Measurements from ENCODE around the gene DHX58. TPM values are rescaled to one million over a fixed set of nuclear protein-coding genes. Genes with fewer than 3 reads are reported as not detected.

Gene DHX58
- total RNA-seq, 1 donor from 2014 or later: 24.8 TPM

DNA sequence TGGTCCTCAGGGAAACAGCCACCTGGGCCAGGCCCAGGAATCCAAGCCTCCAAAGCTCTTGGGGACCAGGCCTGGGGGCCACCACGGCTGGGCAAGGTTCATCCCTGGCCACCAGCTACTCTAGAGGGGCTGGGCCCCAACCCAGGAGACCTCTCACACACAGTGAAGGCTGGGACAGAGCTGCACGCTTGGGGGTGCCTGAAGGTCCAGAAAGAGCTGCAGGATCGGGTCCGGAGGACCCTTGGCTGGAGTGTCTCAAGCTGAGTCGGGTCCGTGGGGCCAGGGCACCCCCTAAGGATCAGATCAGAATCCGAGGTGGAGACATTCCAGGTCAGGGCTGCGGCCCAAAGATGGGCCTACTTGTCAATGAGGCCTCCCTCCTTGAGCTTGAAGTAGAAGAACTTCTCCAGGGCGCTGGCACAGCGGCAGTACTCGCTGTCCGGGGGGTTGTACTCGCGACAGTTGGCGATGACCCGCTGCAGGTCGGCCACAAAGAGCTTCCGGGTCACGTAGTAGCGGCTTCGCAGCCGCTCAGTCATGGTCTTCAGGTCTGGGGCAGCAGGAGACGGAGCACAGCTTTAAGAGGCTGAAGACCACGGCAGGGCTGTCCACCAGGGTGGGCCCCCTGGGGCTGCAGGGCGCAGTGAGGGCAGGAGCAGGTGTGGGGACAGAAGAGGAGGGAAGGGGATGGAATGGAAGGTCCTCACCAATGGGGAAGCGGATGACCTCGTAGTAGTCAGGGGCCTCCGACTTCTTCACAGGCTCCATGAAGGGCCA, 967 bp upstream of the DHX58 start:
- intact Hi-C loops (cut with DNase I): loop anchor here (5.0 kb wide), 2 partner anchors 46 to 86 kb away; no protein-coding TSS in a partner anchor
- no peak for DNase-seq (ENCODE audit: low spot score)
- ATAC-seq: no peak

DNA sequence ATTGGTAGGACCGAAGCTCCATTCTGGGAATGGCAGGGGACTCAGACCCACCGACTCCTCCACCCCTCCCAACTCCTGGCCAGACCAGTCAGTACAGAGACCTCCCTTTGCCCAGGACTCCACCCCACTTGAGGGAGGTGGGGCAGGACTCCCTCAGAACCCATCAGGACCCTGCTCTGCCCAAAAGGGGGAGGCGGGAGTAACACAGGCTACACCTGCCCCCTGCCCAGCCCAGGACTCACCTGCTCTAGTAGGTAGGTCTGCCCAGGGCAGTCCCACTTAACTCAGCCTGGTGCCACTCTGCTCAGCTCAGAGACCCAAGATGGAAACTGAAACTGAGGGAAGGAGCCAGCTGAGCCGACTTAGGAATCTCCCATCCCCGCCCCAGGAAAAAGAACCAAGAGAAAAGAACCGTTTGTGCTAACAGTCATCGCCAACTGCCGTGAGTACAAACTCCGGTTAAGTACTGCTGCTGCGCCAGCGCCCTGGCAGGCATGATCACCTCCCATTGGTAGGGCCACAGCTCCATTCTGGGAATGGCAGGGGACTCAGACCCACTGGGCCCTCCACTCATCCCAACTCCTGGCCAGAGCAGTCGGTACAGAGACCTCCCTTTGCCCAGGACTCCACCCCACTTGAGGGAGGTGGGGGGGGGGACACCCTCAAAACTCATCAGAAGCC, 503 bp downstream of the DHX58 start:
- DNase-seq (ENCODE audit: low spot score) (no peak), ATAC-seq (peak; percentile 67)
- intact Hi-C loops (cut with DNase I): loop anchor here (5.0 kb wide), 2 partner anchors 45 to 85 kb away; no protein-coding TSS in a partner anchor

DNA sequence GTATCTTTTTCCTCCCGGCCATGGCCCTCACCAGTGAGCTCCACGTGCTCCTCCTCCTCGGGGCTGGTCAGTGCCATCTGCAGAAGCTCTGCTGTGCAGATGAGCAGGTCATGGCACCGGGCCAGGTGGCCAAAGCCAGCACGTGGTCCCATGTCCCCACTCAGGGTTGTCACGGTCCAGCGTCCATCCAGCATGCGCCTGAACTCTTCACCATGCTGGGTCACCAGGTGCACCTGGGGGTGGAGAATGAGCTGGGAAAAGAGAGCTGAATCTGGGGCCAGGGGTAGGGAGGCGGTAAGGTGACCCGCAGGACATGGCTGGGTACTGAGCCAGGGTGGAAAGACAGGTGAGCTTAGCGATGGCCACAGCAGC, 1.3 kb downstream of the DHX58 start:
- intact Hi-C loops (cut with DNase I): loop anchor here (5.0 kb wide), 2 partner anchors 44 to 84 kb away; no protein-coding TSS in a partner anchor
- ATAC-seq (no peak), DNase-seq (ENCODE audit: low spot score) (no peak)

DNA sequence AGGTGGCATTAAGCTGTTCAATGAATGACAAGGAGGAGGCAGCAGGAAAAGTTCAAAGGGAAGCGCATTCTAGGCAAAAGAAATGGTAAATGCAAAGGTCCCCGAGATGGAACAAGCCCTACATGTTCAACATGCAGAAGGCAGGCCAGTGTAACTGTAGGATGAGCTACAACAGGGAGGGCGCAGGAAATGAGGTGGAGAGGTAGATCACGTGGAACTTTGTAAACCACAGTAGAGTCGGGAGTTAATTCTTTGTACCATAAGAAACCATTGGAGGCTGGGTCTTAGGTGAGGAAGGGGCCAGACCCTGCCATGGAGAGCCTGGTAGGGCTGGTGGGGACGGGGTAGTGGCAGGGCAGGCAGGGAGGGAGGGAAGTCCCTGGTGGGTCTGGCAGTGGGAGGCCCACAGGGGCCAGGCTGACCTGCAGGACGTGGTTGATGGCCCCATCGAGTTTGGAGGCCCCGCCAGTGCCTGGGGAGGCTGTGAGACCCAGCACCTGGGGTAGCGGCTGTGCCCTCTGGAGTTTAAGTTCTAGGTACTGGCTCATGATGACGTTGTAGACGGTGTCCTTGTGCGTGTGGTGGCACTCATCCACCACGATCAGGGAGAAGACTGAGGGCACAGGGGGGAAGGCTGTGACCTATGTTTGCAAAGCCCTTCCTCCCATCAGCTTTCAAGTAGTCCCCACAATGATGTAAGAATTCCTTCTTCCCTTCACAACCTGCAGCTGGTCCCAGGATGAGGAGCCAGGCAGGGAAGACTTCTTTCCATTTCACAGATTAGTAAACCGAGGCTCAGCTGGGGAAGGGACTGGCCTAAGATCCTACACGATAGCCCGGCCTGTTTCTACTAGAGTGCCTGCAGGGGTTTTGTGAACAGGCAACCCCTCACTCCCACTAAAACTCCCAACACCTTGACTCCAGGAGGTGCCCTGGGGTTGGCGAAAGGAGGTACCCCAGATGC, 1.9 kb downstream of the DHX58 start:
- ATAC-seq (no peak), DNase-seq (ENCODE audit: low spot score) (no peak)
- intact Hi-C loops (cut with DNase I): loop anchor here (5.0 kb wide), 2 partner anchors 43 to 83 kb away; no protein-coding TSS in a partner anchor

DNA sequence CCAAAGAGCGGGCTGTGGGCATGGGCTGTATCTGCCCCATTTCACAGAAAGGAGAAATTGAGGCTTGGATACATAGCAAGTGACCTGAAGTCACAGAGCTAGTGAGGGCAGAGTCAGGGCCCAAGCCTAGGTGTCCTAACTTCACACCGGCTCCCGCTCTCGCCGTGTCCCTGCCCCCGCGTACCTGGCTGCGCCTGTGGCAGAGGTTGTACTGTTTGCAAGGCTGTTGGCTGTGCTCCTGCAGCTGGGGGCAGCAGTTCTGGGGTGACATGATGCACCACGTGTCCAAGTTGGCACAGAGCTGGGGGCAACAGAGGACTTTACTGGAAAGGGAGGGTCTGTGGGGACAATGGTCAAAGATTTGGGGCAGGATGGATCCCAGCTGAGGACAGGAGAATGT, 3.4 kb downstream of the DHX58 start:
- DNase-seq (ENCODE audit: low spot score): no peak
- intact Hi-C loops (cut with DNase I): no loop called here
- no peak for ATAC-seq

DNA sequence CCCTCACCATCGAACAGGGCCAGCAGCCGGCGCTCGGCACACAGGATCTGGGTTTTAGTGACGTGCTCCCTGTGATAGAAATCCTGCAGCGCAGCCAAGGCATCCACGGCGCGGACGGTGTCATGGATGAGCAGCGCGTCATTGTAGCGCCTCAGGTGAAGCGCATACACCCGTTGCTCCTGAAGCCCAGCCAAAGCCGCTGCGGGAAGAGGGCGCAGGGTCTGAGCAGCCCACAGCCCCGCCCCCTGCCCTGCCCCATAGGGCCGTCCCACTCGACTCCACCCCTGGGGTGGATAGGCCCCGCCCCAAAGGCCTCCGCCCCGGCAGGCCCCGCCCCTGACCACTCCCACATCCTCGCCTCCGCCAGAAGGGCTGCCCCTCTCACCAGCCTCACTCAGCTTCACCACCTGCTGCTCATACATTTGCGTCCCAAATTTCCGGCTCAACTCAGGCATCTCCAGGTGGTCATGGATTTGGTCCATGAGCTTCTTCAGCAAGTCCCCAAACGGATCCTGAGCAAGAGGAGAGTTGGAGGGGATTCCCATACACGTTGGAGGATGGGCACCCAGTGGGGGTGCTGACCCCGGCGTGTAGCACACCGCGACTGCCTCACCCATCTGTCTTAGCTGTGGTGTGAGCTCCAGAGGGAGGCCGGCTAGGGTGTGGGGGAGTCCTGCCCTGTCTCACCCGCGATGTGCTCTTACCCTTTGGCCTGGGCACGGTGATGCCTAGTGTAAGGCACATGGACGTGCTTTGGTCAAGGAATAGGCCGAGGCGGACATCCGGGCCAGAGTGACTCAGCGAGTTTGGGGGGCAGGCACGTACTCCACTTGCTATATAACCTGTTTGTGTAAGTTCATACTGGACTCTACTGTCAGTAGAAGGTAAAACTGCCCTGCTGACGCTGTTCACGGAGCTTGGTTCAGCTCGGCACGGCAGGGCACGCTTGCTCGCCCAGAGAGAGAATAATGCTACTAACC, 4.6 kb downstream of the DHX58 start:
- intact Hi-C loops (cut with DNase I): no loop called here
- peak; percentile 78 for ATAC-seq
- DNase-seq (ENCODE audit: low spot score): peak; percentile 88

DNA sequence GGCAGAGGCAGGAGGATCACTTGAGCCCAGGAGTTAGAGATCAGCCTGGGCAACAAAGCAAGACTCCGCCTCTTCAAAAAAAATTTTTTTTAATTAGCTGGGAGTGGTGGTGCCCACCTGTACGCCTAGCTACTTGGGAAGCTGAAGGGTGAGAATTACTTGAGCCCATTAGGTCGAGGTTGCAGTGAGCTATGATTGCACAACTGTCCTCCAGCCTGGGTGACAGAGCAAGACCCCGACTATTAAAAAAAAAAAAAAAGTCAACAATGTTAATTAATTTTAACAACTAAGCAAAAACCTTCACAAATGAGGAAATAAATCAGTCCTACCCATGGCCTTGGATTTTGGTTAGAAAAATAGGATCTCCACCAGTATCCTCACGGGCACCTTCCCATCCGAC, 5.4 kb downstream of the DHX58 start:
- DNase-seq (ENCODE audit: low spot score): no peak
- intact Hi-C loops (cut with DNase I): no loop called here
- ATAC-seq: no peak

DNA sequence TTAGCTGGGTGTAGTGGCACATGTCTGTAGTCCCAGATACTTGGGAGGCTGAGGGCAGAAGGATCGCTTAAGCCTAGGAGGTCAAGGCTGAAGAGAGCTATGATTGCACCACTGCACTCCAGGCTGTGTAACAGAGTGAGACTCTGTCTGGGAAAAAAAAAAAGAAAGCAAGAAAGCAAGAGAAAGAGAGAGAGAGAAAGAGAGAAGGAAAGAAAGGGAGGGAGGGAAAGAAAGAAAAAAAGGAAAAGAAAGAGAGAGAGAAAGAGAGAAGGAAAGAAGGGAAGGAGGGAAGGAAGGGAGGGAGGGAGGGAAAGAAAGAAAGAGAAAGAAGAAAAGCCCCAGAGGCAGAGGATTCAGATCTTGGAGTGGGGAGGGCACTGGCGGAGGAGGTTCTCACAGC, 6.5 kb downstream of the DHX58 start:
- DNase-seq (ENCODE audit: low spot score): no peak
- intact Hi-C loops (cut with DNase I): no loop called here
- no peak for ATAC-seq

DNA sequence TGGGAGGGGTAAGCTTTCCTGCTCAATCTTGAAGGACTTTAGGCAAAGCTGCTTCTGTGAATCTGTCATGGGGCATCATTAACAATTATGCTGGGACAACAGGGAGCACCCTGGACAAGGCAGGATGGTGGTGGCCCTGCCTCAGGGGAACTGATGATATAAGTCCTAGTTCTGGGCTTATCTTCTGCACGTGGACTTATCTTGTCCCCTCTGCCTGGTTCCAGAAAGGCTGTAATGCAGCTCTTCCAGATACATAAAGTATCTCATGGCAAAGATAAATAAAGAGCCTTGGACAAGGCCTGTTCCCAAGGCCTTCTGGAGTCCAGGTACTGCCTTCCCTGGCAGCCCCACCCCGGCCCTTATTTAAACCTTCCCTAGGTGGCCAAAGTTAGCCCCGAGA, 8.2 kb downstream of the DHX58 start:
- ATAC-seq: no peak
- intact Hi-C loops (cut with DNase I): no loop called here
- no peak for DNase-seq (ENCODE audit: low spot score)

DNA sequence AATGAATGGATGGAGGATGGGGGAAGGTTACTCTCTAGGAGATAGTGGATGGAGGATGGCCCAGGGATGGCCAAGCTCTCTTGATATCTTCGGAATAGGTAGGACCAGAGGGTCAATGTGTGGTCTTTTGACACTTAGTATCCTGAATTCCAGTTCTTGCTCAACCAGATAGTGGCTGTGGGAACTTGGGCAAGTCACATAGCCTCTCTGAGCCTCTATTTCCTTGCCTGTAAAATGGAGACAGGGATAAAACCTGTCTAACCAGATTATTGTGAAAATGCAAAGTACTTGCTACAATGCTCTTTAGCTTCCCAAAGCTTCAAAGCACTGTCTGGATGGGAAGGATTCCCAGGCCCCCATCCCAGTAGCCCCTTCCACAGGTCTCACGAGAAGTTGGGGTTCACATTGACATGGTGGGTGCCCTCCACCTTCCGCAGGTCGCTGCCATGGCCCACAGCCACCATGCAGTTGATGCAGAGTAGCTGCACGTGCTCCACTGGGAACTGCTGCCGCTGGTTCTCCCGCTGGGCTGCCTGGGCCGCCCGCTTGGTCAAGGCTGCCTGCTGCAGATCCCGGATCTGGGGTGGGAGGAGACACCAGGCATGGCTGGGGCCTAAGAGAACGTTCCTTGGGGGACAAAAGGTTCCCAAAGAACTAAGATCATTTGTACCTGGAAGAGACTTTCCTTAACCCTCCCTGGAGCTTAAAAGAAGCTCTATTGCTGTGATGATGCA, 9.1 kb downstream of the DHX58 start:
- intact Hi-C loops (cut with DNase I): no loop called here
- ATAC-seq: no peak

DNA sequence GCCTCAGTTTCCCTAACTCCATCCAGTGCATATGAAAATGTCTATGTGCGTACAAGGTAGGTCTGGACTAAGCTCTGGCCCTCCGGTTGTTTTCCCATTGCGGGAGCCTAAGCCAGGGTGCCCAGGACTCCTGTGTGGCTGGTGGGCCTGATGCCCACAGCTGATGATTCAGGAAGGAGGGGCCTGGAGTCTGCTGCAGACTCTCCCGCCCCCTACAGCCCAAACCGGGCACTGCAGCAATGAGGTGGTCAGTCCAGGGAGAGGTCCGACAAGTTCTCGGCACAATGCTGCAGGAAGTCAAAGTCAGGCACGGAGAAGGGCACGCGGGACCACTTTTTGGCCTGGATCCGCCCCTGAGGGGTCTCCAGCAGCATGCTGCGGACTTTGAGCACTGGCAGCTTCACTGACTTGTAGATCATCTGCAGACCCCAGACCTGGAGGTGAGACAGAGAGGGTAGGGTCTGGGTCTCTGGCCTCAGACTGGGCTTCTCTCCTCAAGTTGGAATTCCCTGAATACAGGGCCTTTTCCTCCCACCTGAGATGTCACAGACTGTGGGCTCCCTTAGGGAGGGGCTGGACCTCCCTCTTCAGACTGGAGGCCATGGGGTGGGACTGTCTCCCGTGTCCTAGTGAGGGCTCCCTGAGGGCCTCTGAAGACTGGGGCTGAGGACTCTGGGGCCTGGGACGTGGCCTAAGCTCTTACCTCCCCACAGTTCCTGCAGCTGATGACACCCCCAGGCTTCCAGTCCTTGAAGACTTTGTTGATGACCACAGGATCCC, 10.8 kb downstream of the DHX58 start:
- peak; percentile 87 for DNase-seq (ENCODE audit: low spot score)
- ATAC-seq: peak; percentile 78
- intact Hi-C loops (cut with DNase I): no loop called here

More for the DNA sequence above, 9.1 kb downstream of the DHX58 start:
- no peak for DNase-seq (ENCODE audit: low spot score)

DNA sequence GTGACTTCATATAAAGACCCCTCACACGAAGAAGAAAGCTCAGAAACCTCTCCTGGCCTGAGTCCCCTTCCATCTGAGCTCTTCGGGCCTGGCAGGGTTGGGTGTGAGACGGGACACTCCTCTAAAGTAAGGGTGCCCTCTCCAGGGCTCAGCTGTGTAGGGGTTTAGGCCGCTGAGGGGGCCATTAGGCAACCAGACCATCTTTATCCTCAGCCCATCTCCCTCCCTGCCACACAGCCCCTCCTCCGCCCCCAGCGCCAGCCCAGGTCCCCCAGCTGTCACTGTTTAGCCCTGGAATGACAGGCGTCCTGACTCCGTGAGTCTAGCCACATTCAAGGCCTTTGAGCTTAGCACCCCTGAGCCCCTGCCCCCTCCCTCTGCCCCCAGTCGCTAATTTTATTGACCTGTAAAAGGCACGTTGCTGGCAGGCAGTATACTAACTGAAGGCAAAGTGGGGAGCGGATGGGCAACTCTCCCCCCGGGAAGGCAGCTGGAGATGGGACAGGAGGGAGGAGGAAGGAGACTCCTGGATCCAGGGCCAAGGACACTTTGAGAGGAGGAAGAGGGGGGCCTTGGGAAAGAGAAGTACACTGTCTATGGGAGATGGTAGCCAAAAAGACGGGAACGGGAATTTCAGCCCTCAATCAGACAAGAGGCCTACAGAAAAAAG, 13.6 kb downstream of the DHX58 start:
- DNase-seq (ENCODE audit: low spot score) (no peak), ATAC-seq (no peak)
- intact Hi-C loops (cut with DNase I): no loop called here

DNA sequence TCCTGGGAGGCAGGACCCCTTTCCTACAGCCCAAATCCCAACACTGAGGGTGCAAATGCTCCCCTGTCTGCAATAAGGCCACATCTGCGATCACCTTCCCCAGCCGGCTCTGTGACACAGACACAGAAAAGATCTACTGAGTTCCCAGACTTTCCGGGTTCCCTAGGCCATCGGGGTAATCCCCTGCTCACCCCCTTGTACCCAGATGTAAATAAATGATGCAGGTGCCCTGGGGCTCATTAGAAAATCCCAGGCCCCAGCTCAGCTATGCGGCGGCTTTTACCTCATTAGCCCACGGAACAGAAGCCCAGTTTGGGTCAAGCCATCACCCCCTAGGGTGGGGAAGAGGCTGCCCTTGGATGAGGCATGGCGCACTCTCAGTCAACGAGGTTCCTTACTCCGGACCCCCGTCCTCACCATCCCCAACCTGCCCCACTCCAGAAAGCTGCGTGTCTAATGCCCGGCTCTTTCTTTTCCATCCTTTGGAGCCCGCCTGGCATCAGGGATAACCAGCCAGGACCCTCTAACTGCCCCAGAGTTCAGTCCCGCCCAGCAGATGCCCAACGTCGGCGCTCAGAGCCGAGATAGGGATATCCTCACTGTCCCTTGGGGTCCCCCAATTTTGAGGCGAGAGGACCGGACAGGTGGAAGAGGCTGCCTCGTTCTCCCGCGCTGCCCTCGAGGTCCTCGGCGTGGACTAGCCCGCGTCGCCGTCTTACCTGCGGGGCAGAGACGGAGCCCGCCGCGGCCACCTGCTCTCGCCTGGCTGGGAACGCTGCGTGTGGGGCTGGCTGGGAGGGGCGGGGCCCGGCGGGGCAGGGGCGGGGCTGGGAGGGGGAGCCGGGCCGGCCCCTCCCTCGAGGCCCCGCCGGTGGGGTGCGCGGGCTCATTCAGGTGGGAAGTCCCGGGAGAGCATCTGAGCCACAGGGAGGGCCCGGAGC, 14.6 kb downstream of the DHX58 start, which contains the start of gene ZNF385C:
Gene ZNF385C (minus strand): TSS at position 783 of the 941 bp plus-strand sequence. CDS start 35,417 bp downstream, outside the sequence.
- ATAC-seq (no peak), DNase-seq (ENCODE audit: low spot score) (no peak)
- intact Hi-C loops (cut with DNase I): no loop called here

DNA sequence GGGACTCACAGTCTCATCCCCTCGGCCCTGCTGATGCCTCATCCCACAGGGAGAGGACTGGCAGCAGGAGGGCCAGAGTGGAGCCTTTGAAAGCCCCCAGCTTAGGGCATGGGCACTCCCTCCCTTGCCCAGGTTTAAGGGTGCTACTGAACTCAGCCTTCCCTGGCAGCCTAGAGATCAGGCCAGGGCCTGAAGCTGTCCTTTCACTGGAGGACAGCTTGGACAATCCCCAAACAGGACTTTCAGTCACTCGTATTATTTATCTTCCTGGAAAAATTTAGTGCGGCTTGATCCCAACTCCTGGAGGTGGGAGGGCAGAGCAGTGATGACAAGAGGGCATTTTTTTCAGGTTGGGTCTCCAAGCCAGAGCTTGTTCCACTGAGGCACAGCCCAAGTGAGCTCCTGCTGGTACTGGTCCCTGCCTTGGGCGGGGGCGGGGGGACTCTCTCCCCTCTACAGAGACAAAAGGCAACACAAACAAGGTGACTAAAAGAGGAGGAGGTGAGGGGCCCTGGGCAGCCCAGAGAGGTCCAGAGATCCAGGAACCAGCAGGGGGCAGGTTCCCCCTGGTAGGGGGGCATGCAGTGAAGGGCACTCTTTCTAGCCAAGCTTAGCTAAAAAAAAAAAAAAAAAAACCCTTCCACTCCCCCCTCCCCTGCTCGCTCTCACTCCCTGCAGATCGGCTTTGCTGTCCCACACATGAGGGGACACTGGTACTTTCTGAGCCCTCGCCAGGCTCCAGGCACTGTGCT, 16.0 kb downstream of the DHX58 start:
- no peak for DNase-seq (ENCODE audit: low spot score)
- intact Hi-C loops (cut with DNase I): no loop called here
- ATAC-seq: no peak
